GM21515 (cell line): ENCODE data around the gene ZNF341.

Experiments used
- ATAC-seq: cut with Tn5 transposase; IDR thresholded peaks from one replicate; pipeline ENCODE4 v1.9.1; 2021; ENCODE audit not compliant: unreplicated experiment

ZNF341 gene

DNA sequence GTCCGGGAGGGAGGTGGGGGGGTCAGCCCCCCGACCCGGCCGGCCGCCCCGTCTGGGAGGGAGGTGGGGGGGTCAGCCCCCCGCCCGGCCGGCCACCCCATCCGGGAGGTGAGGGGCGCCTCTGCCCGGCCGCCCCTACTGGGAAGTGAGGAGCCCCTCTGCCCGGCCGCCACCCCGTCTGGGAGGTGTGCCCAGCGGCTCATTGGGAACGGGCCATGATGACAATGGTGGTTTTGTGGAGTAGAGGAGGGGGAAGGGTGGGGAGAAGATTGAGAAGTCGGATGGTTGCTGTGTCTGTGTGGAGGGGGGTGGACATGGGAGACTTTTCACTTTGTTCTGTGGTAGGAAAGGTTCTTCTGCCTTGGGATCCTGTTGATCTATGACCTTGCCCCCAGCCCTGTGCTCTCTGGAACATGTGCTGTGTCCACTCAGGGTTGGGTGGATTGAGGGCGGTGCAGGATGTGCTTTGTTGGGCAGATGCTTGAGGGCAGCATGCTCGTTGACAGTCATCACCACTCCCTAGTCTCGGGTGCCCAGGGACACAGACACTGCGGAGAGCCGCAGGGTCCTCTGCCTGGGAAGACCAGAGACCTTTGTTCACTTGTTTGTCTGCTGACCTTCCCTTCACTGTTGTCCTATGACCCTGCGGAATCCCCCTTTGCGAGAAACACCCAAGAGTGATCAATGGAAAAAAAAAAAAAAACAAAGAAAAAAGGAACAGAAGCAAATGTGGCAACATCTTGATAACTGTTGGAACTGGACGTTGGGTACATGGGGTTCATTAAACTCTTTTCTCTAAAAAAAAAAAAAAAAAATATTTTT is 30.0 kb upstream of the ZNF341 start:
- no peak for ATAC-seq

DNA sequence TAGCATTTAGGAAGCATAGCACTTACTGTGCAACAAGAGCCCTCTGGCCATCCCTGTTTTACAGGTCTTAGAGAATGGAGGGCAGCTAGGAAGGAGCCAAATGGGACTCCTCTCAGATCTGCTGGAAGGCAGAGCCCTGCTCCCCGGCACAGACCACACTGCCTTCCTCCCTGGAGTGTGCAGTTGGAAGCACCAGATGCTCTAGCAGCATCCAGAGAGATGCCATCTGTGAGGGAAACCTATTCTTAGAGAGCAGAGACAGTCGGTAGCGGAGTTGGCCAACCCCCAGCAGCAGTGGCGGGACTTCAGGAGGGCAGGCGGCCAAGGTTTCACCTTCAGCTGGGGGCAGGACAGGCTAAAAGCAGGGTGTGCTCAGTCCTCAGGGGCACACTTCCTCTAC is 28.9 kb upstream of the ZNF341 start:
- ATAC-seq: no peak

DNA sequence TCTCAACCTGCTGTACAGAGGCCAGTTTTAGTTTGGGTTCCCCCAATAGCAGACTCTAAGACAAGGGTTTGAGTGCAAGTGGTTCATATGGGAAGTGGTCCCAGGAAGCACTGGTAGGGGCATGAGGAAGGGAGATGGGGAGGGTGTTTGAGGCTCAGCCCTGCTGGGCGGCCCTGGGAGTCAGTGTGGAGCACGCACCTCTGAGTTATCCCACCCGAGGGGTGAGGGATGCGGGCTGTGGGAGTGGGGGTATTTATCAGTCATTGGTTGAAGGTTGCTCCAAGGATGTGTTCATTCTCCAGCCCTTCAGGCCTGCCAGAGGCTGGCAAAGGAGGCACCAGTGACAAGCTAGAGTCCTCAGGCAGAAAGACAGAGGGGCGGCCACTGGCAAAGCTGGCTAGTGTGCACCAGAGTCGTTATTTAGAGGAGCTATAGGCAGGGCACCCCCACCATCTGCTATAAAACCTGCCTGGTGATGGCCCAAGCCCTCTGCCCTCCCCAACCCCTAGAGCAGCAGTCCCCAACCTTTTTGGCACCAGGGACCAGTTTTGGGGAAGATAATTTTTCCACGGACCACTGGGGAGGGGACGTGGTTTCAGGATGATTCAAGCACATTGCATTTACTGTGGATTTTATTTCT is 28.2 kb upstream of the ZNF341 start:
- ATAC-seq: no peak

DNA sequence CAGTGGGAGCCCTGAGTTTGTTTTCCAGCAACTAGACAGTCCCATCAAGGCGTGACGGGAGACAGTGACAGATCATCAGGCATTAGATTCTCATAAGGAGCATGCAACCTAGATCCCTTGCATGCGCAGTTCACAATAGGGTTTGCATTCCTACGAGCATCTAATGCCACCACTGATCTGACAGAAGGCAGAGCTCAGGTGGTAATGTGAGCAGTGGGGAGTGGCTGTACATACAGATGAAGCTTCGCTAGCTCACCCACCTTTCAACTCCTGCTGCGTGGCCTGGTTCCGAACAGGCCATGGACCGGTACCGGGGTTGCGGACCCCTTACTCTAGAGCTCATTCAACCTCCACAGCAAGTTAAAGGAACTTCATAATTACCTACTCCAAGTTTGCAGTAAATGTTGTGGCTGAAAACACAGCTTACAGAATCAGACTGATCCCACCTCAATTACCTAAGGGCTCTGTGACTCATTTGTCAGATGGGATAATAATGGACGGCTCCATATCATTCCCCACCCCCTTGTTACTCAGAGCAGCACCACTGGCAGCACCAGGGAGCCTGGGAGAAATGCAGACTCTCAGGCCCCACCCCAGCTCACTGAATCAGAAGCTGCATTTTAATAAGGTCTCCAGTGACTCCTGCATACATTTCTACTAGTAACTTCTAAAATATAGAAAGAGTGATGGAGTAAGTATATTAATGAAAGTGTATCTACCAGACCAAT is 27.4 kb upstream of the ZNF341 start:
- ATAC-seq: no peak

DNA sequence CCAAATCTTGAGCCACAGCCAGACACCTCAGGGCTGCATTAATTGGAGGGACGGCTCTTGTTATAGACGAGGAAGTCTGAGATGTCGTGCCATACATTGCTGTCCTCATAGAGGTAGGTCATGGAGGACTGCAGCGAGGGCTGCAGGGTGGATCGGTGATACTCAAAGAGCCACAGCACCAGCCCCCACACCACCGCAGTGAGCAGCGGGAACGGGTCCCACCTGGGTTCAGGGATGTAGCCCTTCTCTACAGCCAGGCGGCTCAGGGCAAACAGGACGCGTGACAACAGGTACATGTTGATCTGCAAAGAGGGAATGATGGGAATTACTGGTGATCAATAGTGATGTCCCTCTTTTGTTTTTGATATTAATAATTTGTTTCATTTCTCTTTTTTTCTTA is 24.1 kb upstream of the ZNF341 start:
- ATAC-seq: no peak

DNA sequence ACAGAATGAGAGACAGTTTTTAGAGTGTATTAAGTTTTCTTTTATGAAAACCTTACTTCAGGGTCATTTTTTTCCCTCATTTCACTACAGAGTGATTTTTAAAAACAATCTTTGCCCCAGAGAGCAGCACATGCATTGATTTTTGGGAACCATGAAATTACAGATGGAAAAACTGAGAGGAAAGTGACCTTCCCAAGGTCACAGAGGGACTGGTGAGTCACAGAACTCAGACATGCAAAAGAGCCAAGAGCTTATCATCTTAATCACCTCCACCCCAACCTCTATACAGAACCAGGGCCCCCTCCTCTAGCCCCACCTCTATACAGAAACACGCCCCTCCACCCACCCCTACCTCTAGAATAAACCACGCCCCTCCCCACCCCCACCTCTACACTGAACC is 22.4 kb upstream of the ZNF341 start:
- no peak for ATAC-seq

DNA sequence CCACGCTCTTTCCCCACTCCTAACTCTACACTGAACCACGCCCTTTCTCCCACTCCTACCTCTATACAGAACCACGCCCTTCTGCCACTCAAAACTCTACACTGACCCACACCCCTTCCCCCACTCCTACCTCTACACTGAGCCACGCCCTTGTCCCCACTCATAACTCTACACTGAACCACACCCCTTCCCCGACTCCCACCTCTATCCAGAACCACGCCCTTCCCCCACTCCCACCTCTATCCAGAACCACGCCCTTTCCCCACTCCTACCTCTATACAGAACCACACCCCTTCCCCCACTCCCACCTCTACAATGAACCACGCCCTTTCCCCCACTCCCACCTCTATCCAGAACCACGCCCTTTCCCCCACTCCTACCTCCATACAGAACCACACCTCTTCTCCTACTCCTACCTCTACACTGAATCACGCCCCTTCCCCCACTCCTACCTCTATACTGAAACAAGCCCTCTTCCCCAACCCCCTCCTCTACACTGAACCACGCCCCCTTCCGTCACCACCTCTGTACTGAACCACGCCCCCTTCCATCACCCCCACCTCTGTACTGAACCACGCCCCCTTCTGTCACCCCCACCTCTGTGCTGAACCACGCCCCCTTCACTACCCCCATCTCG is 21.8 kb upstream of the ZNF341 start:
- ATAC-seq: no peak

DNA sequence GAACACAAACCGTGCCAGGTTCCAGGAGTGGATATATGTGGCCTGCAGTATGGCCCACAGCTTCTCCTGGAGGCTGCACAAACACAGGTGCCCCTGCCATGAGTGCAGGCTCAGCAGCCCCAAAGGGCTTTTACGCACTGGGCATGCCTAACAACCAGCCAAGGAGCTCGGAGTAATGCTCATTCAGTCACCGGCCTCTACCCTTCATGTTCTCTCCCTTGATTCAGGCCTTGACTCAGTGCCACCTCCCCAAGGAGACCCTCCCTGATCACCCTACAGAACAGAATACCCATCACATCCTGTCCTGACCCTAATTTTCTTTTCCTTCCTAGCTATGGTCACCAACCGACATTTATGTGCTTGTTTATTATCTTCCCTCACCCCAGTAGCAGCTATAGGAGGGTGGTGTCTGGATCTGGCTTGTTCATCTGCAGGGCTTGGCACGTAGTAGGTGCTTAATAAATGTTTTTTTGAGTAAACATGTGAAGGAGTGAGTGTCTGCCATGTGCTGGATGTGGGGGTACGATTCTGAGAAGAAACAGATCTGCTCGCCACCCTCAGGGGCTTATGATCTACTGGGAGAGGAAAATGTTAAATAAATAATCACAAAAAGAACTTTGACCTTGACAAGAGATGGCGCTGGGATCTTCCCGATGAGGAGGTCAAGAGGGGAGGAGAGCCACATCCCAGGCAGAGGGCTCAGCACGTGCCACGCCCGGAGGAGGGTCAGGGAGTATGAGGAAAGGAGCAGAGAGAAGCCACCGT is 20.9 kb upstream of the ZNF341 start:
- ATAC-seq: no peak

DNA sequence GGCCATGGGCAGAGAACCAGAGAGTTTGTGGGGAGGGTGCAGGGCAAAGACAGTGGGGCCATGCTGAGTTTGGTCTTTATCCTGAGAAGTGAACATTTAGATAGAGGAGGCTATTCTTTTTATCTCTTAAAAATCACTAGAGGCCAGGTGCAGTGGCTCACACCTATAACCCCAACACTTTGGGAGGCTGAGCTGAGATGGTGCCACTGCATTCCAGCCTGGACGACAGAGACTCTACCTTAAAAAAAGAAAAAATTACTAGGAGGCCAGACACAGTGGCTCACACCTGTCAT is 20.4 kb upstream of the ZNF341 start:
- no peak for ATAC-seq

DNA sequence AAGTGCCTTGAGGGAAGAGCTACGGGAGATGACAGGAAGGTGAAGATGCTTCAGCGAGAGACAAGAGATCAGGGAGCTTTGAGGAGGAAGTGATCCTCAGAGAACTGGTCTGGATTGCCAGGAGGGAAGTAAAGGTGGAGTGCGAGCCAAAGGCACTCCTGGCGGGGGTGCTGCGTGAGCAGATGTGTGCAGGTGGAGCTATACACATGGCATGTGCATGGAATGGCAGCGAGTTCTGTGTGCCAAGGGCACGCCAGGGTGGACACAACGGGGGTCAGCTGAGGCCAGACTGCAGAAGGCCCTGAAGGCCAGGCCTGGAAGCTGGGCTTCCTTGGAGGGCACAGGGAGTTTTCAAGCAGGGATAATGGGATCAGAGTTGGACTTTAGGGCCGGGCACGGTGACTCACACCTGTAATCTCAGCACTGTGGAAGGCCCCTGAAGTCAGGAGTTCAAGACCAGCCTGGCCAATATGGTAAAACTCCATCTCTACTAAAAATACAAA is 17.9 kb upstream of the ZNF341 start:
- no peak for ATAC-seq

DNA sequence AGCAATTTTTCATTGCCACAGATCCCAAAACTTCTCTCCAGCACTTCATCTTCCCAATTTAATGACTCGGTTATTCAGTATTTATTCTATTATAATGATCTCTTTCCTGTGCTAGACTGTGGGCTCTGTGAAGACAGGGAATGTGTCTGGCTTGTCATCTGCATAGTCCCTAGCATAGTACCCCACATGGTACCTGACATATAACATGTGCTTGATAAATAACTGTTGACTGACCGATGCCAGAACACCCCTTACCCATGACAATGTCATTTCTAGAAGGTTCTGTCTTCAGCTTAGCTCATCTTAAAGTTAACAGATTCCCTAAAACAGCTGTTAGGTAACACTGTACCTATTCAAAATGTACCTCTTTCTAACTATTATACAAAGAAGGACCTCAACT is 15.3 kb upstream of the ZNF341 start:
- ATAC-seq: no peak

DNA sequence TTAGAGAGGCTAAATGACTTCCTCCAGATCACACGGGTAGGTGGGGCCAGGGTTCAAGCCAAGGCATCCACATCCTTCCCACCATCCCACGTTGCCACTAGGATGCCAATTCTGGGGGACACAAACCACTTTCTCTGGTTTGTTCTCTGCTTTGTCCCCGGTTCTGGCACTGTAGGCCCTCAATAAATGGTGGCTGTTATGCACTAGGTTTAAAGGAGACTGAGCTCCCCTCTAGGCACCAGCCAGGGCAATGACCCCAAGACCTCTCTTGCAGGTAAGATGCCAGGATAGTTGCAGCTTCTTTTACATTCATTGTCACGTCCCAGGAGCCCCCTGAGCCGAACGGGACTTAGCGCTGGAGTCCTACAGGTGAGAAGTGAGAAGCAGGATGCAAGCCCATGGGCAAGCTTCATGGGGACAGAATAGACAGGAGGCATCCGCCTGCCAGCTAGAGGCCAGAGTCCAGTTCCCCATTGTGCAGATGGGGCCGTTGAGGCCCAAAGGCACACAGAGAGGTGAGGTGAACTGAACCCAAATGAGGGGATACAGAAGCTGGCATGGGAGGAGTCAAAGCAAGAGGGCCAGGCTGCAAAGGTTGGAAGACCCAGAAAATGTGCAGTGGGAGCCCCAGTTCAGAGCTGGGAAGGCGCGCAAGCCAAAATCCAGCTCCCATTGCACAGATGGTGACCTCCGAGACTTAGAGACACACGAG is 12.4 kb upstream of the ZNF341 start:
- no peak for ATAC-seq

DNA sequence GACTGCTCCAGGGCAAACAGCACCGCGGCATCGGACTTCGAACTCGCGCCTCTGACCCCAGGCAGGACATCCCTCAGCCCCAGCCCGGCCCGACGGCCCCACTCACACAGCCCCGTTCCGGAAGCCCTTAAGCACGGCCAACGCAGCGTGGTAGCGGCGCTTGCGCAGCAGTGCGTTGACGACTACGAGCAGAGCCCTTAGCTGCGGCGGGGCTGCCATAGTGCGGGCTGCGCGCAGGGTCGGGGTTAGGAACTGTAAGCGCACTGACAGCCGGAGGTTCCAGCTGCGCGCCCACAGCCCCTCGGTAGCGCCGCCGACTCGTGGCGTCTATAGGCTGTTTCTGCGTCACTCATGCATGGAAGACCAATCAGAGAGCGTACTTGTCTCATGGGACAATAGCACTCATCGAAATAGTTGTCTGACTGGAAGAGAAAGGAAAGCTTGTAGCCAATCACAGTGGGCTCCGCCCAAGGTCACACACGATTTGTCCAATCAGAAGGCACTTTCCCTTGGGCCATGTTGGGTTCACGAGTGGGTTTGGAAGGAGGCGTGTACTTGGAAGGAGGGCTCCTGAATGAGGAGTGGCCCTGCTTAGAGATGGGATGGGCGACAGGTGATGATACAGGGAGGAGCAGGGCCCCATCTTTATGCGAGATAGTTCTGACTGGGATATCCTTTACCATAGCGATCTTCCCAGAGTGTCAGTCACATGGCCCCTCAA is 11.6 kb upstream of the ZNF341 start, which contains the start of gene PXMP4:
PXMP4 (minus strand) TSS at position 322 of the 721 bp plus-strand sequence; CDS start at position 219, 103 bp downstream.
- peak; percentile 92 for ATAC-seq

DNA sequence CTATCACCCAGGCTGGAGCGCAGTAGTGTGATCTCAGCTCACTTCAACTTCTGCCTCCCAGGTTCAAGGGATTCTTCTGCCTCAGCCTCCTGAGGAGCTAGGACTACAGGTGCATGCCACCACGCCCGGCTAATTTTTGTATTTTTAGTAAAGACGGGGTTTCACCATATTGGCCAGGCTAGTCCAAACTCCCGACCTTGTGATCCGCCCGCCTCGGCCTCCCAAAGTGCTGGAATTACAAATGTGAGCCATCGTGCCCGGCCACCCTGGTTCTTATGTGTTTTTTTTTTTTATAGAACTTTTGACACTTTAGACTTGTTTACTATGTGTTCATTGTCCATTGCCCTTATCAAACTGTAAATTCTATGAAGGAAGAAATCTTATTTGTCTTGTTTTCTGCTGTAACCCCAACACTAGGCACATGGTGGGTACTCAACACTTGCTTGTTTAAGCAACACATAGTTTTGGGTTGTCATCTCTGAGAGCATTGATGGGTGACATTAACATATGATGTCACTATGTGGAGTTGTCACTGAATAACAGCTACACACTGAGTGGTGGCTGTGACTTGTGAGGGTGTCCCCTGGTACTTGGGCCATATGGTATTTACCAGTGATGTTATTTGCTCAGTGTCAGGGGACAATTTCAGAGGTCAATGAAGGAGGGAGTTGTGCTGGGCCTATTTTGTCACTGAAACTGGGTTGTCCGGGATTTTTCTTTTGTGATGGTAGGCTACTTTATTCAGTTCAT is 10.2 kb upstream of the ZNF341 start:
- no peak for ATAC-seq

DNA sequence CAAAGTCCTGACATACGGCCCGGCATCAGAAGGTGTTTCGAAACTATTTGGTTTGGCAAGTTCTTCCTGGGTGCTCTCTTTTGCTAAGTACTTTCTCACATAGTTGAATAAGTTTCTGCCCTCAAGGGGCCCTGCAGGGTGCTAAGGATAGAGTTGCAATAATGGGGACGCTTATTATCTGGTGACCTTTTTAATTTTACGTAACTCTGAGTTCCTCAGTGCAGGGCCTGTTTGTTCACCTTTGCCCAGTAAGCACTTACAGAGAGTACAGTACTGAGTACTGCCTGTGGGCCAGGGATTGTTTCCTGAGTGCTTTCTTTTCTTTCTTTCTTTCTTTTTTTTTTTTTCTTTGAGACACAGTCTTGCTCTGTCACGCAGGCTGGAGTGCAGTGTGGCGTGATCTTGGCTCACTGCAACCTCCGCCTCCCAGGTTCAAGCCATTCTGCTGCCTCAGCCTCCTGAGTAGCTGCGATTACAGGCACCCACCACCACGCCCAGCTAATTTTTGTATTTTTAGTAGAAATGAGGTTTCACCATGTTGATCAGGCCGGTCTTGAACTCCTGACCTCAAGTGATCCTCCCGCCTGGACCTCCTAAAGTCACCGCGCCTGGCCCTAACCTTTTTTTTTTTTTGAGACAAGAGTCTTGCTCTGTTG is 7.2 kb upstream of the ZNF341 start:
- no peak for ATAC-seq

DNA sequence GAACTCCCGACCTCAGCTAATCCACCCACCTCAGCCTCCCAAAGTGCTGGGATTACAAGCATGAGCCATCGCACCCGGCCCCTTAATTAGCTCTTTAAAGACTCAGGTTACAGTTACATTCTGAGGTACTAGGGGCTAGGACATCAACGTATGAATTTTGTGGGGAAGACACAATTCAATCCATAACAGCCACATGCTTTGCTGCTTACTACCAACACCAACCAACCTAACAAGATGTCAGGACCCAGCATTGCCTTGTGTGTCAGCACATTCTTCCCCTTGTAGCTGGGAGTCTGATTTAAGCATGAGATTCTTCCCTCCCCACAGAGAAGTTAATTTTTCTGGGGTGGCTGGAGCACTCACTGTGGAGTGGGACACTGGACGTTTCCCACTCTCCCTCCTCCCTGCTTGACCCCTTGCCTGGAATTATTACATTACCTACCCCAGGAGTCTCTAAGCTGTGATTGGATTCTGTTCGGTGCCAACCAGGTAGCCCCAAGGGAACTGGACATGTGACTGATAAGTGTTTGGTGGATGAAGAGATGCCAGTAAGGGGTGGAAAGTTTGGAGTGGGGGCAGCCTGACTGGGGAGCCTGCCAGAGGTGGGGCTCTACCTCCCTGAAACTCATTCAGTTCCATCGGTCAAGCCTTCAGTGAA is 6.1 kb upstream of the ZNF341 start:
- no peak for ATAC-seq

DNA sequence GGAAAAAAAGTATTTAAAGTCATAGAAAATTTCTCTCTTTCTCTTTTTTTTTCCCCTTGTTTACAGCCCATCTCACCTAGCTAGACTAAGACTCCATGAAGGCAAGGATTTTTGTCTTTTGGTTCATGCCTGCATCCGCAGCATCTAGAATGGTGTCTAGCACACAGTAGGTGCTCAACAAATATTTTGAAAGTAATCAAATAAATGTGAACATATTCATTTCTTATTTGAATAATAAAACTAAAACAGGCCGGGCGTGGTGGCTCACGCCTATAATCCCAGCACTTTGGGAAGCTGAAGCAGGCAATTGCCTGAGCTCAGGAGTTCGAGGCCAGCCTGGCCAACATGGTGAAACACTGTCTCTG is 4.7 kb upstream of the ZNF341 start:
- ATAC-seq: no peak

DNA sequence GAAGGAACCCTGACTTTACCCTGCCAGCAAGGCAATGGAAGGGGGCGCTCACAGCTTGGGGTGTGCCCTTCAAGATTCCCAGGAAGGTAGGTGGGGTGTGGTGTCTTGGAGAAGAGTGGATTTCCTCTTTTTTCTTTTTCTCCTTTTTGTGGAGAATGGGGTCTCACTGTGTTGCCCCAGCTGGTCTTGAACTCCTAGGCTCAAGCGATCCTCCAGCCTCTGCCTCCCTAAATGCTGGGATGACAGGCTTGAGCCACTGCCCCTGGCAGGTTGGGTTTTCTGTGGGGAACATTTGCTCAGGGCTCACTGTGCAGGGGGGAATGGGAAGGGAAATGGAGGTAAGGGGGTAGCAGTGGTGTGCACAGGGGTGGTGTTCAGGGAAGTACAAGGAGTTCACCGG is 4.0 kb upstream of the ZNF341 start:
- no peak for ATAC-seq
